ENCODE data around the gene ATRN.

ATRN gene

GRCh38 chr20:3635346-3635745 lies 164.5 kb downstream of the ATRN start:
- Histone ChIP-seq H3K79me2 (ENCODE audit: insufficient read depth, low read length) (no peaks in the 10 kb centered on the region), H3K9ac (ENCODE audit: low read depth, low read length) (no peak overlapping the region), H3K4me2 (ENCODE audit: insufficient read depth, low read length) (no peak overlapping the region), H3K4me1 (ENCODE audit: insufficient read depth, low read length) (peaks cover 3% of the 10 kb centered on the region; the same call in 1 of the 2 replicates), H3K27ac (ENCODE audit: low read length) (no peak overlapping the region), H3K27me3 (ENCODE audit: insufficient read depth, low read length, poor library complexity) (no peaks in the 10 kb centered on the region), H3K4me3 (ENCODE audit: low read depth in 1 of 2, low read length in 2 of 2) (no peak overlapping the region), H3K9me3 (ENCODE audit: insufficient read depth, low read length, severe bottlenecking) (peaks cover 1% of the 10 kb centered on the region), H4K20me1 (ENCODE audit: insufficient read depth, low read length) (no peaks in the 10 kb centered on the region), H2AFZ (ENCODE audit: low read depth, low read length) (no peak overlapping the region), H3K36me3 (ENCODE audit: insufficient read depth, low read length) (no peaks in the 10 kb centered on the region)
- DNase-seq (no peak), ATAC-seq (ENCODE audit: insufficient read depth, low read depth) (no peak)
- no peak for TF ChIP-seq EZH2 (IDR thresholded peaks at IDR 0.05; ENCODE audit: borderline replicate concordance, low read depth, low read length, severe bottlenecking)
- TF ChIP-seq, protein P1, sequence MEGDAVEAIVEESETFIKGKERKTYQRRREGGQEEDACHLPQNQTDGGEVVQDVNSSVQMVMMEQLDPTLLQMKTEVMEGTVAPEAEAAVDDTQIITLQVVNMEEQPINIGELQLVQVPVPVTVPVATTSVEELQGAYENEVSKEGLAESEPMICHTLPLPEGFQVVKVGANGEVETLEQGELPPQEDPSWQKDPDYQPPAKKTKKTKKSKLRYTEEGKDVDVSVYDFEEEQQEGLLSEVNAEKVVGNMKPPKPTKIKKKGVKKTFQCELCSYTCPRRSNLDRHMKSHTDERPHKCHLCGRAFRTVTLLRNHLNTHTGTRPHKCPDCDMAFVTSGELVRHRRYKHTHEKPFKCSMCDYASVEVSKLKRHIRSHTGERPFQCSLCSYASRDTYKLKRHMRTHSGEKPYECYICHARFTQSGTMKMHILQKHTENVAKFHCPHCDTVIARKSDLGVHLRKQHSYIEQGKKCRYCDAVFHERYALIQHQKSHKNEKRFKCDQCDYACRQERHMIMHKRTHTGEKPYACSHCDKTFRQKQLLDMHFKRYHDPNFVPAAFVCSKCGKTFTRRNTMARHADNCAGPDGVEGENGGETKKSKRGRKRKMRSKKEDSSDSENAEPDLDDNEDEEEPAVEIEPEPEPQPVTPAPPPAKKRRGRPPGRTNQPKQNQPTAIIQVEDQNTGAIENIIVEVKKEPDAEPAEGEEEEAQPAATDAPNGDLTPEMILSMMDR (IDR thresholded peaks at IDR 0.05; ENCODE audit: borderline replicate concordance, extremely low read depth, low read length, poor library complexity, severe bottlenecking): no peak

GRCh38 chr20:3640259-3640658 lies 169.4 kb downstream of the ATRN start:
- DNase-seq (no peak), ATAC-seq (ENCODE audit: insufficient read depth, low read depth) (no peak)
- Histone ChIP-seq H3K9me3 (ENCODE audit: insufficient read depth, low read length, severe bottlenecking) (peaks cover 5% of the 10 kb centered on the region), H3K4me3 (ENCODE audit: low read depth in 1 of 2, low read length in 2 of 2) (no peak overlapping the region), H3K4me2 (ENCODE audit: insufficient read depth, low read length) (no peak overlapping the region), H3K9ac (ENCODE audit: low read depth, low read length) (no peak overlapping the region), H3K27ac (ENCODE audit: low read length) (no peak overlapping the region), H3K27me3 (ENCODE audit: insufficient read depth, low read length, poor library complexity) (no peaks in the 10 kb centered on the region), H4K20me1 (ENCODE audit: insufficient read depth, low read length) (no peaks in the 10 kb centered on the region), H2AFZ (ENCODE audit: low read depth, low read length) (no peak overlapping the region), H3K79me2 (ENCODE audit: insufficient read depth, low read length) (no peaks in the 10 kb centered on the region), H3K4me1 (ENCODE audit: insufficient read depth, low read length) (no peaks in the 10 kb centered on the region), H3K36me3 (ENCODE audit: insufficient read depth, low read length) (no peaks in the 10 kb centered on the region)
- no peak for TF ChIP-seq EZH2 (IDR thresholded peaks at IDR 0.05; ENCODE audit: borderline replicate concordance, low read depth, low read length, severe bottlenecking)
- TF ChIP-seq, protein P1 (IDR thresholded peaks at IDR 0.05; ENCODE audit: borderline replicate concordance, extremely low read depth, low read length, poor library complexity, severe bottlenecking): no peak

DNA sequence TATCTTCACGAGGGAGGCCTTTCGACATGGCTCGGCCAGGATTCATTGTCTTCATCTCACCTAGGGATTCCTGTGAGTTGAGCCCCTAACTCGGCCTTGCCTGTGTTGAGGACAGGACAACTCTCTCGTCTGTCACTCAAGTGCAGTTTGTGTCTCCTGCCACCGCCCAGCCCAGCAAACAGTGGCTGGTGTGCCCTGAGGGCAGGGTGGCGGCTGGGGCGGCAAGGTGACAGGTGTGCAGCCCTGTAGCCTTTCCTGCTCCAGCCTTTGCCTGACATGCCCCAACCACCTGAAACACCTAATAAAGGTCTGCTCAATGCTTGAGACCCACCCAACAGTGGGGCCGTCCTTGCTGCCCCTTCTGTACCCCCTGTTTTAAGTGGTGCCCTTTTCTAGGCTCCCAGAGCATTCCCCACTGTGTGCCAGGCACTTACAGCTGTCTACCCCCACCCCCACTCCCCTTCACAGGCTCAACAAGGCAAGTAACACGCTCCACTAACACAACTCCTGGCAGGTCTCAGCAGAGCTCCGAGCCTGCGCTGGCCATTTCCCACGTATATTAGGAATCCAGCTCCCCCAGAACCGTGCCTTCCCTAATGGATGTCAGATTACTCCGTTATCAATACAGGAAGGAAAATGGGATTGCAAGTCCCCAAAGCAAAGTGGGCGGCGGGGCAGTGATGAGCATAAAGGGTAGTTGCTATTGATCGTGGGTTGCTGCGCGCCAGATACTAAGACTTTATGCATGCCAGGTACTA lies 174.7 kb downstream of the ATRN start:
- Histone ChIP-seq H2AFZ (ENCODE audit: low read depth, low read length) (no peak overlapping the region), H3K27ac (ENCODE audit: low read length) (no peak overlapping the region), H3K9ac (ENCODE audit: low read depth, low read length) (no peak overlapping the region), H3K36me3 (ENCODE audit: insufficient read depth, low read length) (no peaks in the 10 kb centered on the region), H3K4me3 (ENCODE audit: low read depth in 1 of 2, low read length in 2 of 2) (no peak overlapping the region), H3K4me1 (ENCODE audit: insufficient read depth, low read length) (no peaks in the 10 kb centered on the region), H4K20me1 (ENCODE audit: insufficient read depth, low read length) (no peaks in the 10 kb centered on the region), H3K79me2 (ENCODE audit: insufficient read depth, low read length) (no peaks in the 10 kb centered on the region), H3K27me3 (ENCODE audit: insufficient read depth, low read length, poor library complexity) (no peaks in the 10 kb centered on the region), H3K4me2 (ENCODE audit: insufficient read depth, low read length) (no peak overlapping the region), H3K9me3 (ENCODE audit: insufficient read depth, low read length, severe bottlenecking) (peaks cover 2% of the 10 kb centered on the region)
- TF ChIP-seq, protein P1 (IDR thresholded peaks at IDR 0.05; ENCODE audit: borderline replicate concordance, extremely low read depth, low read length, poor library complexity, severe bottlenecking): no peak
- TF ChIP-seq EZH2 (IDR thresholded peaks at IDR 0.05; ENCODE audit: borderline replicate concordance, low read depth, low read length, severe bottlenecking): no peak
- DNase-seq (no peak), ATAC-seq (ENCODE audit: insufficient read depth, low read depth) (no peak)
